Kidney epithelial cell (primary cell): ENCODE data around the gene FBXL4. TPM values are rescaled to one million over a fixed set of nuclear protein-coding genes. Genes with fewer than 3 reads are reported as not detected.

Experiments
- DNase-seq: peaks from one replicate; pipeline ENCODE4 v3.0.0-alpha.2; 2010; ENCODE audit warnings: low read depth
- H3K27me3 ChIP-seq: 2 replicates; pipeline ENCODE4 v1.6.0; 2011; ENCODE audit warnings: low read length; ENCODE audit not compliant: control insufficient read depth, insufficient read depth
- H3K36me3 ChIP-seq: 2 replicates; pipeline ENCODE4 v1.5.1; 2011; ENCODE audit warnings: low read length; ENCODE audit not compliant: control insufficient read depth, insufficient read depth
- H3K4me3 ChIP-seq: 2 replicates; pipeline ENCODE4 v1.5.1; 2011; ENCODE audit warnings: low read depth, mild to moderate bottlenecking, control low read depth, low read length
- CTCF ChIP-seq: IDR thresholded peaks from 2 replicates; pipeline ENCODE4 v1.5.1; 2011; ENCODE audit warnings: mild to moderate bottlenecking, moderate library complexity, low read length, control low read depth, inconsistent platforms; ENCODE audit not compliant: insufficient read depth, poor library complexity, severe bottlenecking
- total RNA-seq: library from RNA; depleted of rRNA; stranded (reverse); fragments of >200 nt; gene quantifications from 2 replicates; pipeline ENCODE4 v1.2.3, GENCODE V29; 2015

The FBXL4 gene
- total RNA-seq, 1 donor from 2014 or later = 15.4 TPM

- Histone ChIP-seq H3K4me3 (no peak overlapping the region), H3K27me3 (peaks cover 53% of the 10 kb centered on the region), H3K36me3 (no peaks in the 10 kb centered on the region)
- DNase-seq = no peak
- no peak for TF ChIP-seq CTCF
Measured at GRCh38 chr6:98823428-98824161, 124.2 kb downstream of the FBXL4 start.

- no peak for DNase-seq
- peaks cover 38% of the 10 kb centered on the region for H3K27me3 ChIP-seq
- no peaks in the 10 kb centered on the region for H3K36me3 ChIP-seq
- no peak for TF ChIP-seq CTCF
- H3K4me3 ChIP-seq = no peak overlapping the region
Measured at GRCh38 chr6:98821756-98822405, 125.9 kb downstream of the FBXL4 start.

Other genes with a start within 250 kb of the FBXL4 start
- not detected in 2 replicates for gene POU3F2, start 113.4 kb downstream of the FBXL4 start, total RNA-seq